ENCODE results near the gene ZC4H2.
"Not testable (repeated sequence)": the region's sequence is repeated elsewhere in the genome, so short reads cannot be mapped to it uniquely, and the experiment has no call there.

The ZC4H2 gene

DNA sequence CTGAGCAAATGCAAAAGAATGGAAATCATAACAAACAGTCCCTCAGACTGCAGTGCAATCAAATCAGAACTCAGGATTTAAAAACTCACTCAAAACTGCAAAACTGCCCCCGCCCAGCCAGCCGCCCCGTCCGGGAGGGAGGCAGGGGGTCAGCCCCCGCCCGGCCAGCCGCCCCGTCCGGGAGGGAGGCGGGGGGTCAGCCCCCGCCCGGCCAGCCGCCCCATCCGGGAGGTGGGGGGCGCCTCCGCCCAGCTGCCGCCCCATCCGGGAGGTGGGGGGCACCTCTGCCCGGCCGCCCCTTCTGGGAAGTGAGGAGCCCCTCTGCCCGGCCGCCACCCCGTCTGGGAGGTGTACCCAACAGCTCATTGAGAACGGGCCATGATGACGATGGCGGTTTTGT is 26.0 kb upstream of the ZC4H2 start:
- not testable (repeated sequence) for H3K27me3 ChIP-seq (ENCODE audit: insufficient read depth, poor library complexity, severe bottlenecking); H3K4me3 ChIP-seq (replicated peaks; ENCODE audit: insufficient read depth, low read length); DNase-seq (ENCODE audit: low read depth in 1 of 2, low spot score in 1 of 2); H3K27ac ChIP-seq (replicated peaks)

DNA sequence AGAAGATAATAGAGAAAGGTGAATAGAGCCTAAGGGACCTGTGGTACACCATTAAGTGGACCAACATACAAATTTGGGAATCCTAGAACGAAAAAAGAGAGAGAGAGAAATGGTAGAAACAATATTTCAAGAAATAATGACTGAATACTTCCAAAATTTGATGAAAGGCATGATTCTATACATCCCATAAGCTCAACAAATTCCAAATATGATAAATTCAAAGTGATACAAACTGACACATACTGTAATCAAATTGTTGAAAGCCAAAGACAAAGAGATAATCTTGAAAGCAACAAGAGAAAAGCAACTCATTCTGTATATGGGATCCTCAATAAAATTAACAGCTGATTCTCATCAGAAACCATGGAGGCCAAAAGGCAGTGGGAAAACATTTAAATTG is 20.6 kb upstream of the ZC4H2 start:
- no peaks in the 10 kb centered on the region for H3K27me3 ChIP-seq (ENCODE audit: insufficient read depth, poor library complexity, severe bottlenecking)
- H3K27ac ChIP-seq (replicated peaks) = no peak overlapping the region
- TF ChIP-seq SPI1 (IDR thresholded peaks at IDR 0.05; ENCODE audit: borderline replicate concordance, low read depth) (no peak), POLR2AphosphoS5 (IDR thresholded peaks at IDR 0.05; ENCODE audit: low read depth) (no peak), GABPA (IDR thresholded peaks at IDR 0.05; ENCODE audit: low read depth) (no peak)
- TF ChIP-seq, protein P1, sequence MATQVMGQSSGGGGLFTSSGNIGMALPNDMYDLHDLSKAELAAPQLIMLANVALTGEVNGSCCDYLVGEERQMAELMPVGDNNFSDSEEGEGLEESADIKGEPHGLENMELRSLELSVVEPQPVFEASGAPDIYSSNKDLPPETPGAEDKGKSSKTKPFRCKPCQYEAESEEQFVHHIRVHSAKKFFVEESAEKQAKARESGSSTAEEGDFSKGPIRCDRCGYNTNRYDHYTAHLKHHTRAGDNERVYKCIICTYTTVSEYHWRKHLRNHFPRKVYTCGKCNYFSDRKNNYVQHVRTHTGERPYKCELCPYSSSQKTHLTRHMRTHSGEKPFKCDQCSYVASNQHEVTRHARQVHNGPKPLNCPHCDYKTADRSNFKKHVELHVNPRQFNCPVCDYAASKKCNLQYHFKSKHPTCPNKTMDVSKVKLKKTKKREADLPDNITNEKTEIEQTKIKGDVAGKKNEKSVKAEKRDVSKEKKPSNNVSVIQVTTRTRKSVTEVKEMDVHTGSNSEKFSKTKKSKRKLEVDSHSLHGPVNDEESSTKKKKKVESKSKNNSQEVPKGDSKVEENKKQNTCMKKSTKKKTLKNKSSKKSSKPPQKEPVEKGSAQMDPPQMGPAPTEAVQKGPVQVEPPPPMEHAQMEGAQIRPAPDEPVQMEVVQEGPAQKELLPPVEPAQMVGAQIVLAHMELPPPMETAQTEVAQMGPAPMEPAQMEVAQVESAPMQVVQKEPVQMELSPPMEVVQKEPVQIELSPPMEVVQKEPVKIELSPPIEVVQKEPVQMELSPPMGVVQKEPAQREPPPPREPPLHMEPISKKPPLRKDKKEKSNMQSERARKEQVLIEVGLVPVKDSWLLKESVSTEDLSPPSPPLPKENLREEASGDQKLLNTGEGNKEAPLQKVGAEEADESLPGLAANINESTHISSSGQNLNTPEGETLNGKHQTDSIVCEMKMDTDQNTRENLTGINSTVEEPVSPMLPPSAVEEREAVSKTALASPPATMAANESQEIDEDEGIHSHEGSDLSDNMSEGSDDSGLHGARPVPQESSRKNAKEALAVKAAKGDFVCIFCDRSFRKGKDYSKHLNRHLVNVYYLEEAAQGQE (IDR thresholded peaks at IDR 0.05; ENCODE audit: insufficient replicate concordance, low read depth) = no peak
- H3K4me3 ChIP-seq (replicated peaks; ENCODE audit: insufficient read depth, low read length) = no peak overlapping the region
- no peak for DNase-seq (ENCODE audit: low read depth in 1 of 2, low spot score in 1 of 2)

DNA sequence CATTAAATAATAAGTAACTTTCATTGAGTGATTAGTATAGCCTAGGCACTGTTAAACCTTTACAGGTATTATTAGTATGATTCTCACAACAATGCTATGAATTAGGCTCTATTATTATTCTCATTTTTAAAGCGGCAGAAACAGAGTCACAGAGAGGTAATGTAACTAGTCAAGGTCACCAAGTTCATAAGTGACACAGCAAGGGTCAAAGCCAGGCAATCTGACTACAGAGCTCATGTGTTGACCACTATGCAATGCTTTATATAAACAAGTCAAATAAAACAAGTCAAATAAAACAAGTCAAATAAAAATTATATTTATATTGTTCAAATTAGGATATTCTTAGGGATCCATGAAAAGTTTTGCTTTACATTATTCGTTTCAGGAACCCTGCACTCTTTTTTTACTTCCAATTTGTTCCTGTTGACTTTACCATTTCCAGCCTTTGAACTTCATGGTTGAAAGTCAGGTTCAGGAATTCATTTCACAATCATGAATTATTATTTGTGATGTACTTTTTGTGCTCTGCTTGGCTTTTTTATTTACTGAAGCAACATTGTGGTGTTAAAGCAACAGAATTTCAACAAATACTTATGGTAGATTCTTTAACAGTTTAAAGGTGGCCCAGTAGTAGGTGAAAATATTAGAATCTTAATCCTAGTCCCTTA is 18.0 kb upstream of the ZC4H2 start:
- no peak for DNase-seq (ENCODE audit: low read depth in 1 of 2, low spot score in 1 of 2)
- Histone ChIP-seq H3K27ac (replicated peaks) (no peak overlapping the region), H3K4me3 (replicated peaks; ENCODE audit: insufficient read depth, low read length) (no peak overlapping the region), H3K27me3 (ENCODE audit: insufficient read depth, poor library complexity, severe bottlenecking) (no peaks in the 10 kb centered on the region)
- TF ChIP-seq GABPA (IDR thresholded peaks at IDR 0.05; ENCODE audit: low read depth) (no peak), SPI1 (IDR thresholded peaks at IDR 0.05; ENCODE audit: borderline replicate concordance, low read depth) (no peak), POLR2AphosphoS5 (IDR thresholded peaks at IDR 0.05; ENCODE audit: low read depth) (no peak)
- TF ChIP-seq, protein P2, sequence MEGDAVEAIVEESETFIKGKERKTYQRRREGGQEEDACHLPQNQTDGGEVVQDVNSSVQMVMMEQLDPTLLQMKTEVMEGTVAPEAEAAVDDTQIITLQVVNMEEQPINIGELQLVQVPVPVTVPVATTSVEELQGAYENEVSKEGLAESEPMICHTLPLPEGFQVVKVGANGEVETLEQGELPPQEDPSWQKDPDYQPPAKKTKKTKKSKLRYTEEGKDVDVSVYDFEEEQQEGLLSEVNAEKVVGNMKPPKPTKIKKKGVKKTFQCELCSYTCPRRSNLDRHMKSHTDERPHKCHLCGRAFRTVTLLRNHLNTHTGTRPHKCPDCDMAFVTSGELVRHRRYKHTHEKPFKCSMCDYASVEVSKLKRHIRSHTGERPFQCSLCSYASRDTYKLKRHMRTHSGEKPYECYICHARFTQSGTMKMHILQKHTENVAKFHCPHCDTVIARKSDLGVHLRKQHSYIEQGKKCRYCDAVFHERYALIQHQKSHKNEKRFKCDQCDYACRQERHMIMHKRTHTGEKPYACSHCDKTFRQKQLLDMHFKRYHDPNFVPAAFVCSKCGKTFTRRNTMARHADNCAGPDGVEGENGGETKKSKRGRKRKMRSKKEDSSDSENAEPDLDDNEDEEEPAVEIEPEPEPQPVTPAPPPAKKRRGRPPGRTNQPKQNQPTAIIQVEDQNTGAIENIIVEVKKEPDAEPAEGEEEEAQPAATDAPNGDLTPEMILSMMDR (IDR thresholded peaks at IDR 0.05; ENCODE audit: insufficient read depth, low read length) = no peak
- TF ChIP-seq, protein P1 (IDR thresholded peaks at IDR 0.05; ENCODE audit: insufficient replicate concordance, low read depth) = no peak

DNA sequence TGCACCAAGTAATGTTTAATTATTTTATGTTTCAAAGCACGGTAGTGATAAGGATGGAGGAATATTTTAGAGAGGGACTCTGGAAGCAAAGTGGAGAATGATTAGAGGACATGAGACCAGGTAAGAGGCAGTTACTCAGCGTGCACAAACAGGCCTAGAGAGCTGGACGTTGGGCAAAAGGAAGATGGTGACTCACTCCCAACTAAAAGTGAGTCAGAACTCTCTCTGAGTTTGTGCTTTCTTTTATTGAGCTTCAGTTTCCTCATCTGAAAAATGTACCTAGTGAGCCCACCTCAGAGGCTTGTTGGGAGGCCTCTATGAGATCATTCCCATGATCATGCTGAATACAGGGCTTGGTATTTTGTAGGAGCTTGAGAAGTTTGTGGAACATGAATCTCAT is 1.6 kb upstream of the ZC4H2 start:
- DNase-seq (ENCODE audit: low read depth in 1 of 2, low spot score in 1 of 2) = no peak
- H3K27ac ChIP-seq (replicated peaks) = no peak overlapping the region
- no peaks in the 10 kb centered on the region for H3K27me3 ChIP-seq (ENCODE audit: insufficient read depth, poor library complexity, severe bottlenecking)
- H3K4me3 ChIP-seq (replicated peaks; ENCODE audit: insufficient read depth, low read length) = no peak overlapping the region
- TF ChIP-seq, protein P1 (IDR thresholded peaks at IDR 0.05; ENCODE audit: insufficient replicate concordance, low read depth) = no peak
- TF ChIP-seq GABPA (IDR thresholded peaks at IDR 0.05; ENCODE audit: low read depth) (no peak), SPI1 (IDR thresholded peaks at IDR 0.05; ENCODE audit: borderline replicate concordance, low read depth) (no peak), POLR2AphosphoS5 (IDR thresholded peaks at IDR 0.05; ENCODE audit: low read depth) (no peak)
- TF ChIP-seq, protein P2 (IDR thresholded peaks at IDR 0.05; ENCODE audit: insufficient read depth, low read length) = no peak
